Trophoblast cell (in vitro differentiated cells and primary cell): ENCODE measurements around the gene PITPNM3.

Source experiments
- DNase-seq, 2 donors: peaks; one replicate each; pipeline ENCODE4 v3.0.0-alpha.2; 2016
- H2AFZ ChIP-seq: 2 replicates; pipeline ENCODE4 v1.6.1; 2013; ENCODE audit warnings: low read length, moderate library complexity, mild to moderate bottlenecking; ENCODE audit not compliant: insufficient read depth, poor library complexity
- H2AK5ac ChIP-seq: 2 replicates; pipeline ENCODE4 v1.6.1; 2013; ENCODE audit warnings: mild to moderate bottlenecking, low read length
- H2BK120ac ChIP-seq: 2 replicates; pipeline ENCODE4 v1.6.1; 2013; ENCODE audit warnings: low read length, mild to moderate bottlenecking, moderate library complexity; ENCODE audit not compliant: insufficient read depth, poor library complexity
- H2BK12ac ChIP-seq: 2 replicates; pipeline ENCODE4 v1.6.1; 2013; ENCODE audit warnings: mild to moderate bottlenecking, low read length, moderate library complexity
- H2BK5ac ChIP-seq: 2 replicates; pipeline ENCODE4 v1.6.1; 2013; ENCODE audit warnings: low read length, low read depth, moderate library complexity, mild to moderate bottlenecking; ENCODE audit not compliant: poor library complexity
- H3K14ac ChIP-seq: 2 replicates; pipeline ENCODE4 v1.6.1; 2013; ENCODE audit warnings: mild to moderate bottlenecking, low read length
- H3K18ac ChIP-seq: 2 replicates; pipeline ENCODE4 v1.6.1; 2013; ENCODE audit warnings: mild to moderate bottlenecking, low read length
- H3K23ac ChIP-seq: 2 replicates; pipeline ENCODE4 v1.6.1; 2013; ENCODE audit warnings: low read length
- H3K27ac ChIP-seq: 2 replicates; pipeline ENCODE4 v1.5.1; 2013; ENCODE audit warnings: low read depth, mild to moderate bottlenecking, inconsistent platforms, low read length, moderate library complexity
- H3K27me3 ChIP-seq: 2 replicates; pipeline ENCODE4 v1.6.1; 2013; ENCODE audit warnings: inconsistent platforms, mild to moderate bottlenecking, low read length, moderate library complexity; ENCODE audit not compliant: insufficient read depth
- H3K36me3 ChIP-seq, 2 experiments: 1 replicate in 1 of 2; 2 replicates in 1 of 2; pipeline ENCODE4 v1.6.1; 2013; ENCODE audit warnings: low read length in 2 of 2, mild to moderate bottlenecking in 2 of 2, moderate library complexity in 1 of 2; ENCODE audit not compliant: insufficient read depth in 2 of 2, control insufficient read depth in 1 of 2
- H3K4ac ChIP-seq: 2 replicates; pipeline ENCODE4 v1.6.1; 2013; ENCODE audit warnings: low read depth, mild to moderate bottlenecking, low read length, moderate library complexity
- H3K4me1 ChIP-seq, 2 experiments: 1 replicate in 1 of 2; 2 replicates in 1 of 2; pipeline ENCODE4 v1.6.1; 2013; ENCODE audit warnings: low read length in 2 of 2, mild to moderate bottlenecking in 2 of 2, moderate library complexity in 1 of 2; ENCODE audit not compliant: insufficient read depth in 2 of 2, control insufficient read depth in 1 of 2
- H3K4me2 ChIP-seq: 2 replicates; pipeline ENCODE4 v1.6.1; 2013; ENCODE audit warnings: inconsistent platforms, mild to moderate bottlenecking, low read length, moderate library complexity
- H3K4me3 ChIP-seq: 2 replicates; pipeline ENCODE4 v1.5.1; 2013; ENCODE audit warnings: mild to moderate bottlenecking, low read depth, low read length, inconsistent platforms
- H3K79me1 ChIP-seq: one replicate; pipeline ENCODE4 v1.6.1; 2013; ENCODE audit warnings: low read length
- H3K79me2 ChIP-seq: 2 replicates; pipeline ENCODE4 v1.6.1; 2013; ENCODE audit warnings: low read length, mild to moderate bottlenecking; ENCODE audit not compliant: control insufficient read depth, insufficient read depth, poor library complexity
- H3K9ac ChIP-seq: 2 replicates; pipeline ENCODE4 v1.6.1; 2013; ENCODE audit warnings: mild to moderate bottlenecking, low read length
- H3K9me3 ChIP-seq: 2 replicates; pipeline ENCODE4 v1.6.1; 2013; ENCODE audit warnings: low read depth, mild to moderate bottlenecking, control low read depth, inconsistent platforms, low read length; ENCODE audit not compliant: insufficient read depth
- H4K12ac ChIP-seq: 2 replicates; pipeline ENCODE4 v1.6.1; 2013; ENCODE audit warnings: low read depth, mild to moderate bottlenecking, low read length, moderate library complexity
- H4K8ac ChIP-seq: 2 replicates; pipeline ENCODE4 v1.6.1; 2013; ENCODE audit warnings: low read depth, mild to moderate bottlenecking, low read length, moderate library complexity
- H4K91ac ChIP-seq: one replicate; pipeline ENCODE4 v1.6.1; 2013; ENCODE audit warnings: low read depth, mild to moderate bottlenecking, low read length, moderate library complexity
- WGBS: extraction: QIAGEN DNeasy Blood & Tissue Kit; methylation state at CpG from one replicate; pipeline ENCODE4 v1.1.7; 2013; ENCODE audit warnings: missing lambda C conversion rate; ENCODE audit not compliant: insufficient read length, insufficient coverage; ENCODE audit errors: extremely low coverage; 5-methylcytosine and 5-hydroxymethylcytosine counted together

PITPNM3 gene

GRCh38 chr17:6458460-6458950, 97.8 kb downstream of the PITPNM3 start:
- no peak overlapping the region for H2BK5ac ChIP-seq
- no peak overlapping the region for H2BK120ac ChIP-seq
- H3K4me1 ChIP-seq, result peaks cover 2 to 7% of the 10 kb centered on the region in 2 experiments
- no peak overlapping the region for H2BK12ac ChIP-seq
- H3K9ac ChIP-seq, result no peak overlapping the region
- H4K12ac ChIP-seq, result no peak overlapping the region
- H2AFZ ChIP-seq, result no peak overlapping the region
- no peak overlapping the region for H3K14ac ChIP-seq
- H3K79me1 ChIP-seq, result no peaks in the 10 kb centered on the region
- no peaks in the 10 kb centered on the region for H3K36me3 ChIP-seq
- no peak overlapping the region for H3K18ac ChIP-seq
- no peak overlapping the region for H3K27ac ChIP-seq
- no peak for DNase-seq
- no peak overlapping the region for H3K23ac ChIP-seq
- no peak overlapping the region for H4K91ac ChIP-seq
- no peak overlapping the region for H4K8ac ChIP-seq
- H3K79me2 ChIP-seq, result no peaks in the 10 kb centered on the region
- no peak overlapping the region for H3K4ac ChIP-seq
- no peak overlapping the region for H3K4me3 ChIP-seq
- whole genome bisulfite sequencing, result no CpG with 5 or more reads among the region's 14 CpGs
- H3K4me2 ChIP-seq, result no peak overlapping the region
- H2AK5ac ChIP-seq, result no peak overlapping the region
- peaks cover 5% of the 10 kb centered on the region for H3K27me3 ChIP-seq
- H3K9me3 ChIP-seq, result peaks cover 2% of the 10 kb centered on the region

GRCh38 chr17:6457688-6458459, 98.5 kb downstream of the PITPNM3 start:
- Histone ChIP-seq H2BK120ac (no peak overlapping the region), H3K4me3 (no peak overlapping the region), H4K91ac (no peak overlapping the region), H4K8ac (no peak overlapping the region), H3K23ac (no peak overlapping the region), H3K14ac (no peak overlapping the region), H3K27ac (no peak overlapping the region), H3K4me2 (no peak overlapping the region), H3K9ac (no peak overlapping the region), H4K12ac (no peak overlapping the region), H2BK12ac (no peak overlapping the region), H3K79me2 (no peaks in the 10 kb centered on the region), H2AK5ac (no peak overlapping the region), H3K4me1 (peaks cover 3 to 7% of the 10 kb centered on the region in 2 experiments), H3K36me3 (no peaks in the 10 kb centered on the region), H3K9me3 (peaks cover 2% of the 10 kb centered on the region), H3K4ac (no peak overlapping the region), H3K27me3 (peaks cover 5% of the 10 kb centered on the region), H2BK5ac (no peak overlapping the region), H3K18ac (no peak overlapping the region), H3K79me1 (no peaks in the 10 kb centered on the region), H2AFZ (no peak overlapping the region)
- WGBS, result no CpG with 5 or more reads among the region's 10 CpGs
- no peak for DNase-seq

GRCh38 chr17:6456914-6457687, 99.3 kb downstream of the PITPNM3 start:
- no CpG with 5 or more reads among the region's 14 CpGs for WGBS
- Histone ChIP-seq H2AK5ac (no peak overlapping the region), H3K36me3 (no peaks in the 10 kb centered on the region), H3K27ac (no peak overlapping the region), H4K12ac (no peak overlapping the region), H2BK120ac (no peak overlapping the region), H3K27me3 (peaks cover 5% of the 10 kb centered on the region), H3K79me1 (no peaks in the 10 kb centered on the region), H3K14ac (no peak overlapping the region), H4K91ac (no peak overlapping the region), H3K18ac (no peak overlapping the region), H2BK12ac (no peak overlapping the region), H3K23ac (no peak overlapping the region), H3K9ac (no peak overlapping the region), H2BK5ac (no peak overlapping the region), H3K4me3 (no peak overlapping the region), H4K8ac (no peak overlapping the region), H3K9me3 (peaks cover 2% of the 10 kb centered on the region), H3K79me2 (no peaks in the 10 kb centered on the region), H3K4ac (no peak overlapping the region), H2AFZ (no peak overlapping the region), H3K4me1 (peaks cover 3 to 7% of the 10 kb centered on the region in 2 experiments), H3K4me2 (no peak overlapping the region)
- DNase-seq, result peak; percentile 18 to 23

- Histone ChIP-seq H2BK12ac (no peak overlapping the region), H3K36me3 (no peaks in the 10 kb centered on the region), H3K79me2 (no peaks in the 10 kb centered on the region), H3K23ac (no peak overlapping the region), H2BK120ac (no peak overlapping the region), H3K4me2 (no peak overlapping the region), H3K27me3 (peaks cover 5% of the 10 kb centered on the region), H2BK5ac (no peak overlapping the region), H2AK5ac (no peak overlapping the region), H3K4ac (no peak overlapping the region), H3K9me3 (peaks cover 2% of the 10 kb centered on the region), H3K4me3 (no peak overlapping the region), H3K27ac (no peak overlapping the region), H3K14ac (no peak overlapping the region), H2AFZ (no peak overlapping the region), H4K91ac (no peak overlapping the region), H3K79me1 (no peaks in the 10 kb centered on the region), H4K12ac (no peak overlapping the region), H4K8ac (no peak overlapping the region), H3K18ac (no peak overlapping the region), H3K4me1 (peaks cover 3 to 7% of the 10 kb centered on the region in 2 experiments), H3K9ac (no peak overlapping the region)
- no peak for DNase-seq
- no CpG with 5 or more reads among the region's 9 CpGs for WGBS
Measured at GRCh38 chr17:6456321-6456720, 100.0 kb downstream of the PITPNM3 start.
